ENCODE measurements around the gene LAPTM4A. TPM values are rescaled to one million over a fixed set of nuclear protein-coding genes. Genes with fewer than 3 reads are reported as not detected.

Gene LAPTM4A
- total and polyA plus RNA-seq, 10 of the 15 experiments (the other 5 are each of a cell fraction or from before 2014, with no cell fraction given), result 17.8 to 107 (median 45.8) TPM

GRCh38 chr2:19988600-19988999 is 62.8 kb downstream of the LAPTM4A start:
- Histone ChIP-seq H3K79me2 (ENCODE audit: control insufficient read depth, insufficient read depth, low read length) (no peaks in the 10 kb centered on the region), H3K4me3 (peak overlapping the region; percentile 95; the same call in 1 of the 2 replicates), H3K9me3 (replicated peaks; ENCODE audit: control insufficient read depth, insufficient read depth, low read length) (no peaks in the 10 kb centered on the region), H4K20me1 (ENCODE audit: control insufficient read depth, insufficient read depth) (no peaks in the 10 kb centered on the region), H3K36me3 (ENCODE audit: control insufficient read depth in 2 of 2, insufficient read depth in 2 of 2, low read length in 1 of 2) (no peaks in the 10 kb centered on the region), H3K27me3 (replicated peaks in 1 of 2; ENCODE audit: control insufficient read depth in 2 of 2, insufficient read depth in 2 of 2, low read length in 1 of 2) (no peaks in the 10 kb centered on the region), H3K4me2 (ENCODE audit: control insufficient read depth, insufficient read depth) (peak overlapping the region; percentile 93), H3K4me1 (ENCODE audit: control insufficient read depth, insufficient read depth, low read length) (peaks cover 6% of the 10 kb centered on the region; the same call in 1 of the 2 replicates), H3K9ac (ENCODE audit: control insufficient read depth, insufficient read depth, low read length) (no peak overlapping the region), H3K27ac (ENCODE audit: control insufficient read depth, insufficient read depth) (no peak overlapping the region), H2AFZ (ENCODE audit: control insufficient read depth, low read depth, low read length) (no peak overlapping the region)
- in situ Hi-C loops (cut with MboI) (no loop called here), intact Hi-C loops (cut with micrococcal nuclease; ENCODE audit: unreplicated experiment) (loop anchor here (2.0 kb wide), 1 partner anchor 88 kb away; the partner anchor contains the start of gene TTC32)
- ChIA-PET POLR2A (interaction anchor here (1.0 to 1.2 kb wide), 2 partner anchors 56 to 89 kb away, joined by 3 read pairs; no protein-coding TSS in a partner anchor), SMC1A (ENCODE audit: uncharacterized antibody, unreplicated experiment) (interaction anchor here (0.6 to 2.8 kb wide), 9 partner anchors 9 to 95 kb away, joined by 3 to 19 read pairs (median 6); partner anchors contain the start of genes LAPTM4A and MATN3), RAD21 (ENCODE audit: unreplicated experiment) (interaction anchor here (0.8 to 2.0 kb wide), 7 partner anchors 20 to 338 kb away, joined by 3 to 5 read pairs (median 3); partner anchors contain the start of gene LAPTM4A), CTCF (interaction anchor here (1.0 to 3.2 kb wide), 11 partner anchors 18 to 349 kb away, joined by 3 to 14 read pairs (median 3); partner anchors contain the start of genes MATN3 and SDC1)
- TSS peak; percentile 57 for BruUV-seq (replicated peaks)
- no peak for FAIRE-seq
- DNase-seq (ENCODE audit: low read depth, low spot score), result no peak
- WGBS (ENCODE audit: insufficient coverage, insufficient replicate concordance, low lambda C conversion rate, missing lambda C conversion rate), result 76% methylated on average over 2 of the region's 2 CpGs
- TF ChIP-seq WRNIP1 (IDR thresholded peaks at IDR 0.05; ENCODE audit: borderline replicate concordance, low read depth, low read length) (no peak), JUND (IDR thresholded peaks at IDR 0.05; ENCODE audit: low read depth, low read length) (no peak), PML (IDR thresholded peaks at IDR 0.05; ENCODE audit: low read length) (no peak), MLLT1 (IDR thresholded peaks at IDR 0.05) (no peak), EGR1 (IDR thresholded peaks at IDR 0.05; ENCODE audit: borderline replicate concordance in 1 of 2, low read depth in 2 of 2, low read length in 2 of 2) (no peak), ZBTB4 (CRISPR knock-in tag; IDR thresholded peaks at IDR 0.05) (no peak)
- ATAC-seq, result no peak
